Stimulated activated CD4-positive, alpha-beta T cell treated with anti-CD3 and anti-CD28 coated beads, TNF-alpha, amount 100 ng/mL, for 4 hours (primary cell): Measurements from ENCODE around the gene GHRHR.

Experiments
- DNase-seq, 3 experiments: peaks; one replicate each; pipeline ENCODE4 v3.0.0-alpha.2; 2020; ENCODE audit warnings: low read depth in 3 of 3

The GHRHR gene

DNA sequence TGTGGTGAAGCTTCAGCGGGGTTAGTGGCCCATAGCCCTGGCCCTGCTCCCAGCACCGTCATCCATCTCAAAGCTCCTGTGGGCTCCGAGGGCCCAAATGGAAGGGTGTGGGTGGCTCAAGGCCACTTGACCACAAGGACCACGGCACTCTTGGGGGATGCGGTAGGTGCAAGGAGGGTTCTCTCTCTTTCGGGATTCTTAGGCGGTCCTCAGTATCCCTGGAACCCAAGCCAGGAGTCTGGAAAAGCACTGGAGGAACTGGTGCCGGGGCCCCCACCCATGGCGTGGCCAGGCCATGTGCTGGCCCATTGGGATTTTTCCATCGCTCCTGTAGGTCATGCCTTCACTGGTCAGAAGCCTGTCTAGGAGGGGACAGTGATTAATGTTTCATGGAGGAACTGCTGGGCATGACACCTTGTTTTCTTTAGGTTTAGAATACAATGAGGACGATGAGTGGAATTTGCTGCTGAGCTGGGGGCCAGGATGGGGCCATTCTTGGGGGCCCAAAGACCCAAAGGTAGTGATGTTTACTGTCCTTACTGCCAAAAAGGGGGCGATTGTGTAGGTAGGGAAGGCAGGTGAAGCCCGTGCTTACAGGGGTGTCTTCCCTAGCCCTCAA, 35.4 kb upstream of the GHRHR start:
- no peak for DNase-seq

DNA sequence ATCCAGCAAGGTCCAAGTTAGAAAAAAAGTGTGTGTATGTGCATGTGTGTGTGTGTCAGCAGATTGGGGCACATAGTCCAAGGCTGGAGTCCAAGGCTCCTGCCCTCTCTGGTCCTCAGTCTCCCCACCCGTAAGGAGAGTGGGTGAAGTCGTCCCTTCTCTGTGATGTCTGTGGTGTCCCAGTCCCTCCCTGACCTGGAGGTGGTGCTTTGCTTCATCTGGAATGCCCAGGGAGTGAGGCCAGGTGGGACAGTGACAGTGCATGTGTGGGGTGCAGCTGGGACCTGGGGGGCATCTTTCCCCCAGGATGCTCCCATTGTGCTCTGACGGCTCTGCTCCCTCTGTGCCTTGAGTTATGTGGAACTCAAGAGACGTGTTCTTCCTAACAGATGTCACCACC, 34.1 kb upstream of the GHRHR start:
- DNase-seq: no peak

DNA sequence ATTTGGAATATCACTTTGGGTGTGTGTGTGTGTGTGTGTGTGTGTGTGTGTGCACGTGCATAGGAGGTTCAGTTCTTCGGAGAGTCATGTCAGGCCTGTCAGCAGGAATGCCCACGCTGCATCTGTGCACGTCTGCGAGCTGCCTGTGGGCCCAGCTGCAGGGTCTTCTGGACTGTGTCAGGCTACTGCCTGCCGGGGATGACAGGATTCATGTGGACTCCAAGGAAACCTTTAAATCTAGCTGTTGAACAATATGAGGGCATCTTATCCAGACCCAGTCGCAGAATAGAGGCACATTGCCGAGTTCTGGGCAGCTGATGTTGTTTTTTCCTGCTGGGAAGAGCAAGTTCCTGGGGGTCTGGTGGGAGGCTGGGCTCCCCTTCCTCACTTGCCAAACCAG, 33.1 kb upstream of the GHRHR start:
- no peak for DNase-seq

DNA sequence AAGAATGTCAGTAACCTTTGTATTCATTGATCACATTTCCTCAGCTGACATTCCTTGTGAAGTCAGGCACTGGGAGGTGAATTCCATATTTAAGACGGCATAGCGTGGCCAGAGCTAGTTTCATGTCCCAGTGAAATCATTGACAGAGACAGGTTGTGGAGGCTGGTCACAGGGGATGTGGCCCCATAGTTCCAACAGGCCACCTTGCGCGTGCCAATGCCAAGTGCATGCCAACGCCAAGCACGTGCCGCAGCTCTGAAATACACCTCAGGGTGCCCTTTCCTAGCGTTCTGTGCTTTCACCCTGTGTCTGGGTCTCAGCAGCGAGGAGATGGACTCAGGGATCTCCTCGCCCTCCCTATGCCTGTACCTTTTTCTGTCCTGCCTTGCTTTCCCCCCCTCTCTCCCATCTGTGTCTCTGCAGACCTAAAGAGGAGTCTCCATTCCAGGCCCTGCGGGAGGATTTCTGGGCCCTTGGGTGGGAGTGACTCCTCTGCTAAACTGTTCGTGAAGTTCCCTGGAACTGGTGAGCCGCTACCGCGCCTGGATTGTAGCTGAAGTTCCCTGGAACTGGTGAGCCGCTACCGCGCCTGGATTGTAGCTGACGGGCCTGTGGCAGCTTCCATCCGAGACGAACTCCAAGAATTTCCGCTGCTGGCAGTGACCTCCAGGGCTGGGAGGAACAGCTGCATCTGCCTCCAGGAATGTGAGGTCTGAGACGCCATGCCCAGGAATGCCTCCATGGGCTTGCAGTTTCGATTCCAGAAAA, 32.4 kb upstream of the GHRHR start:
- DNase-seq: no peak

DNA sequence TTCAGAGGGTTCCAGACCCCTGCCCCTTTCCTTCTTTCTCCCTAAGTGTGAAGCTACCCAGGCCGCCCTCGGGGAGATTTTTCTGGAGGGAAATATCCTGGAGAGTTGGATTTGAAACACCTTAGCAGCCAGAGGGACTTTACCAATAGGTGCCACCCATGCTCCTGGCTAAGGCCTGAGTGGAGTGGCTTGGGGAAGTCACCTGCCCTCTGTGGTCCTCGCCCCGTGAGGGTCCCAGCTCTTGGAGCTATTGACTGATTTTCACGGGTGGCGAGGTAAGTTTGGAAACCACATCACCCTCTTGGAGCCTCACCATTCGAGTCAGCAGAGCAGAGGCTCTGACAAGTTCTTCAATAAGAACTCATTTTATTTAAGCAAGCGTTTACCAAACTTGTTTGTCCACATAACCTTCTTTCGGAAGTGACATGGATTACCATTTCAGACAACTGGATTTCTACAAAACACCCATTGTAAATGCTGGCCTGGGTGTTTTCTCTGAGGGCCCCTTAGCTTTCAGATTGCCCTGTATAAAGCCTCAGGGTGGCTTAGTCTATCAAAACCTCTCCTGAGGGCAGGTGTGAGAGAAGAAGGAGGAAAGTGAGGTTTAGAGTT, 31.7 kb upstream of the GHRHR start:
- DNase-seq: no peak

DNA sequence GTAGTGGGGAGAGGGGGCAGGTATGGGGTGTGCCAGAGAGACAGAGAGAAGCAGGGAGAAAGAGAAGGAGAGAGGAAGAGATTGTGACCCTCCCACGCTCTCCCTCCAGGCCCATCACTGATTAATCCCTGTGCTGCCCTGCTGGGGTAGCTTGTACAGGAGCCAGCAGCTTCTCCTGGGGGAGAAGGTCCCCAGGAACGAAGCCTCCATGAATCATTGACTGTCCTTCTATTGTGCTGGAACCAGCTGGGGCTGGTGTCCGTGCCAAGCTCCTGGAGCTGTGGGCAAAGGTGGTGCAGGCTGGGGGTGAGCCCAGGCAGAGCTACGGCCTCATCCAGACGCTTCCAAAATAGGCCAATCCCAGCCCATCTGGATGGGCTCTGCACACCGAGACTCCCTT, 31.2 kb upstream of the GHRHR start:
- DNase-seq: no peak

DNA sequence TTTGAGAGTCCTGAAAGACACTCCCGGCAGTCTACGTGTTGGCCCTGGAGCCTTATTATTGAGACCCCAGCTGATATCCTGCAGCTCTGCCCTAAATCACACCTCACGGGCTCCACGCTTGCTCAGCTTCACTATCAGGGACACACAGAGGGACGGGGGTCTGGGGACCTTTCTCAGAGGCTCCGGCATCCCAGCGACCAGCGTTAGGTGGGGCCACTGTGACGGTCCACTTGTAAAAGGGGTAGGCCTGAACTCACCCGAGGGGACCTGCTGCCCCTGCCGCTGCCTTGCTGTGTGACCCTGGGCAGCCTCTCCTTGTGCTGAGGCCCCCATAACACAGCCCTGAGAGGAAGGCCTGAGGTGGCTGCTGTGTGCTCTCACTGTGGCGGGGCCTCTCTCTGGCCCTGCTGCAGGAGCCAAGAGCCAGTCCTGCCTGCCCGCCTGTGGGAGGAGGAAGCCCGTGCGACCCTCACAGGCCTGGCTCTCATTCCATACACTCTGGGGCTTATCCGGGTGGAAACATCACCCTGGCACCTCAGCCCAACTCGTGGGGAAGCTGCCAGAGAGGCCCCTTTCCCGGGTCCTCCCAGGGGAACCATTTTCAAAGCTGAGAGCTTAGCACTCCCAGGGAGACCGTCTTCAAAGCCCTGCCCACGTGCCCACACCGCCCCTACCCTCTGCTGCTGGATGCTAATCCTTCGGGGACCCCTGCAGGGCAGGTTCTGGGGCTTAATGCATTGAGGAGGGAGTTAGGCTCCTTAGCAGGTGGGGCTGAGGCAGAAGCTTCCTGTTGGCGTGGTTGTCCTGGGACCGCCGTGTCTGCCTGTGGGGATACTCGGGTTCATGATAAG, 30.4 kb upstream of the GHRHR start:
- no peak for DNase-seq

DNA sequence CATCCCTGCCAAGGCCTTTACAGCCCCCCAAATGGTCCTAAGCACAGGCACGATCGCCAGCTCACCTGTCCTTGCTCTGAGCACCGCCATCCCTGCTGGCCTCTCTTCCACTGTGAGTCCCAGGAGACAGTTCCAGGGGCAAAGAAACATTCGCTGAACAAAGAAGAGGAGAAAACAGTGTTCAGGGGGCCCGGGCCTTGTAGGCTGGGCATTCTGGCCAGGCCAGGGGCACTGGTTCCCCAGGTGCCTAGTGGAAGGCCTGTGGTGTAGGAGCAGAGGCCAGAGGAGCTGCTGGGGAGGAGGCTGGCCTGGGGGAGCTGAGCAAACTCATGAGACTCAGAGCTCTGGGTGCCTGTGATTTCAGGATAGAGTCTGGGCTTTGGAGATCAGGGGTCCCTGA, 29.5 kb upstream of the GHRHR start:
- no peak for DNase-seq

DNA sequence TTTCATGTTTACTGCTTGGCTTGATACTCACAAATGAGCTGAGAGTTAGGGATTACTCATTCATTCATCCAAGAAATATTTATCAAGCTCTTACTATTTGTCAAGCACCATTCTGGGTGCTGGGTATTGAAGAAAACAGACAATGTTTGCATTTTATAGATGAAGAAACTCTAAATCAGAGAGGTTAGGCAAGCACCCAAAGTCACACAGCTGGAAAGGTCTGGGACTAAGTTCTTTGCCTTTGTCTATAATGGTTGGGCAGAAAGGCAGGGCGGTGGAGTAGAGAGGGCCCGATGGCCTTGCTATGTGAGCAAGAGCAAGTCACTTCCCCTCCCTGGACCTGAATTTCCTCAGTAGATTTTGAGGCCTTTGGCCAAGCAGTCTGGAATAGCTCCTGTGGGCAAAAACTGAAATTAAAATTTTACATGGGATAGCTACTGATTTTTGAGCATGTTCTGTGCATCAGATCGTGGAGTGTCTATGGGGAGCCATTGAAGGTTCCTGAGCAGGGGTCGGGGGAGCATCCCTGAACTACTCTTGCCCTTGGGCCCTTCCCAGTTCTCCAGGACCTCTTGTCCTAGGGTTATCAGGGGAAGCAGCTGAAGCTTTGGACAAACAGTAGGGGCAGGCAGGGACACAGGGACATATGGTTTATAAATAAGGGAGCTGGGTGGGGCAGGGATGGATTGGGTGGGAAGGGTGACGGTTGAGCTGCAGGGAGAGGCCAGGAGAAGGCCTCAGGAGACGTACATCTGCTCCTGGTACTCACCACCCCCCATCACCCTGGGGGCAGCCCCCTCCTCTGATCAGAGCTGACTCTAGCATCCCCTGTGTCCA, 28.8 kb upstream of the GHRHR start:
- no peak for DNase-seq

DNA sequence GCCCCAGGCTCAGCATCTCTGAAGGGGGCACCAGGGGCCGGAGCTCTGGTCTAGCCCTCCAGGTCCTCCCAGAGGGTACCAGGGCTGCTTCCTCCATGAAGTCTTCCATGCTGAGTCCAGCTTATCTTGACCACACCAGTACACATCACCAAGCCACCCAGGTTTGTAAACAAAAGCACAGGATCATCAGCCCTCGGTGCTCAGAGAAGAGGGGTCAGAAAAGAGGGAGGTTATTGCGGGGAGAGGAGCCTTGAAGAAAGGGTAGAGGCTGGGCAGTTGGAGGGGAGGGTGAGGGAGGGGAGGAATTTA, 28.2 kb upstream of the GHRHR start:
- no peak for DNase-seq

DNA sequence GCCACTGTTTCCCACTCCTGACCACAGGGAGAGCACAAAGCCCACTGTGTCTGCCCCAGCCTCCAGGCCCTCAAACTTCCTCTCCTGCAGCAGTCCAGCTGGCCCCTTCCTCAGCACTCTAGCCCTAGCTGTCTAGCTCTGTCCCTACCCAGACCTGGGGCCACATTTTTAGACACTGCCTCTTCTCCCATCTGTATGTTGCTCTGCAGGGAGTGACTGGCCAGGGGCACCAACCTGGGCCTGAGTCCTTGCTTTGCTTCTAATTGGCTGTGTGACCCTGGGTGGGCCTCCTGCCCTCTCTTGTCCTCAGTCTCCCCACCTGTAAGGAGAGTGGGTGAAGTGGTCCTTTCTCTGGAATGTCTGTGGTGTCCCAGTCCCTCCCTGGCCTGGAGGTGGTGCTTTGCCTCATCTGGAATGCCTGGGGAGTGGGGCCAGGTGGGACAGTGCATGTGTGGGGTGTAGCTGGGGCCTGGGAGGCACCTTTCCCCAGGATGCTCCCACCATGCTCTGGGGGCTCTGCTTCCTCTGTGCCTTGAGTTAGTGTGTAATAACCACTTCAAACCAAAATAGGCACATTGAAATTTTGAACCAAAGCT, 27.0 kb upstream of the GHRHR start:
- DNase-seq: no peak

DNA sequence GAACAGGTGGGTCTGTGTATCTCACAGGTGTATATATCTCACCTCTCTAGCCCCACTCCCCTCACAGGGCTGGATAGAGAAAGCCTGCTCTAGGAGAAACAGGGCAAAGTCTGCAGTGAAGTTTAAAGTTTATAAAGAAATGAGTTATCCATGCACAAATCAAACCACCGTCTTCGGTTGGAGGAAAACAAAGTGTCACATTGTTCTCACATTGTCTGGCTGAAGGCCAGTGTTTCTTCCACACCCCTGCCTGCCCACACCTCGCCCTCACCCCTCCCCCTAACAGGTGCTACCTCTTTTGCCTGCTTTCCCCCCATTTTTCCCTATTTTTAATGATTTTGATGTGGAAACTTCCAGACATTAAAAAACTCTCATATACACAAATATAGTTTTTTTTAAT, 26.3 kb upstream of the GHRHR start:
- no peak for DNase-seq

DNA sequence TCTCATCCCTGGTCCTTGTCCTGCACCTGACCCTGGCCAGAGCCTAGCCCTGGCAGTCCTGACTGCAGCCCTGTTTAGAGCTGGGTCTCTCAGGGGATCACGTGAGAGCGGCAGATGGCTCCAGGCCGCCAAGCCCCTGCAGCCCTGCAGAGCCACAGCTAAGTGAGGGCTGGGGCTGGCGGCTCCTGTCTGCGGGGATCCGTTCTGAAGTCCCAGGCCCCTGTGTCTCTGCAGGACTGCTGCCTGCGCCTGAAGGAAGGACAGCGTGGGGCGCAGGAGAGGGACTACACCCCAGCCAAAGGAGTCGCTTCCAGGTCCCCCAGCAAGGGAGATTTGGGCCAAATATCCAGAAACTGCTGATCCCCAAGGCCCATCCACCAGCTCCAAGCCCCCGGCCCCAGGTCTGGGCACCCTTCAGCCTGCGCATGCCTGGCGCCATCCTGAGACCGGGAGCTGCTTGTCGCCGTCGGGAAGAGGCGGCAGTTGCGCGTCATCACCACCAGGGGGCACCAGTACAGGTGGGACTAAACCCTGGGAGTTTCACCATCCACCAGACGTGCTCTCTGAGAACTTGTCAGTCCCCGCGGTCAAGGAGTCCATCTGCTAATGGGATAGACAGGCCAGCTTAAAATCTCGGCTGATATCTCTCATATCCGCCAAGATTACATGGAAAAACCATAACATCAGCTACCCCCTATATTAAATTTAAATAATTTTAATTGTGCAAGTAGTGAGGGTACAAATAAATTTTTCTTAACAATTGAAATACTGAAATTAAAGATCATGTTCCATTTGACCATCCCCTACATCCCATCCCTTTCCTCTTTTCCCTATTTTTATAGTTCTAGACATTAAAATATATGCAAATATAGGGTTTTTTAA, 25.1 kb upstream of the GHRHR start:
- DNase-seq: peak; percentile 24 to 44 (median 36)

DNA sequence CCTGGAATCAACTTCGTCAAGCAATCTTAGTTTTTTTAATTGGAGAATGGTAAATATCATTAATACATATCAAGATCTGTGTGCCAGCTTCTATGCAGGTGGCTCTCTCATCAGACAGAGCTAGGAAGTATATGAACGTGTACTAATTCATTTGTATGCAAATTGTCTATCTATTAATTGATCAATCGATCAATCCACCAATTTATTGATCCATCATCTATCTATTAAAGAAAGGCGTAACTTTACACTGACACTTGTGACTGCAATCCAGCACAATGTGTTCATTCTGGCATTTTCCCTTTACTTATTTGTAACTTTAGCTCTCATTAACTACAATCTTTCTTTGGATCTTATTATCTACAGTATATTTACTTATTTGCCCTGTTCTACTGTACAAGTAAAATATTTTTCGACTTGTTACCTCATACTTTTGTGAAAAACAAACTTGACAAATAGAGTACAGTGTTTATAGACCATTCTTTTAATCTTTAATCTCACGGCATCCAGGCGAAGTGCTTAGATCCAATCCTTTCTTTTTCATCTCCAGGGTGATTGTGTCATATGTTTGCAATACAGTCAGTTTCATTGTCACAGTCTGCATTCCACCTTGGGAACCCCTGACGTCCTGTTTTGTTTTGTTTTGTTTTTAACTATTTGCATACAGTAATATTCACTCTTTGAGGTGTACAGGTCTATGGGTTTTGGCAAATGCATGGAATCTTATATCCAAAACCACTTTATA, 22.0 kb upstream of the GHRHR start:
- no peak for DNase-seq

DNA sequence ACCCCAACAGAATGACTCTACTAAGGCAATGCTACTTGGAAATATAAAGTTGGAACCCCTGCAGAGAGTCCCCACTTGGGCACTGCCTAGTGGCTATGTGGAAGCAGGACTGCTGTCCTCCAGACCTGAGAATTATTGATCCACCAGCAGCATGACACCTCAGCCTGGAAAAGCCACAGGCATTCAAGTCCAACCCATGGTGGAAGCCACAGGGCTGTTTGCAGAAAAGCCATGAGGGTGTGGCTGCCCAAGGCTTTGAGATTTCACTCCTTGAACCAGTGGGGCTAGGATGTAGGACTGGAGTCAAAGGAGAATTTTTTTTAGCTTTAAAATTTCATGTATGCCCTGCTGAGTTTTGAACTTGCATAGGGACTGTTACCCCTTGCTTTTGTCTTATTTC, 13.6 kb upstream of the GHRHR start:
- no peak for DNase-seq

DNA sequence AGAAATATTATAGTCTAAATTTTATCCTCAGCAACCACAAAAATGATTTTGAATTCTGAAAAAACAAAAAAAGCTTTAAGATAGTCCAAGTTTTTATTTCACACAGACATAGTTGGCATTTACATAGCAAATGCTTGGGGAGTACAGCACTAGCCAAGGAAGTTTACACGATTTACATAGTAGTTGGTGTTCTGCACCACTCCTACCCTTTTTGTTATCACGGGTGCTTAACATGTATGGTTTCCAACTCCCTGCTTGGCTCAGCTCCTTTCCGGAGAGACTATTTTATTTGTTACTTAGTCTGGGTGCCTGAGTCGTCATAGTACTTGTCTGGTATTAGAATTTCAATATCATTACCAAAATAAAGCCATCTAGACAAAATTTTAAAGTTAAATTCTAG, 8.8 kb upstream of the GHRHR start:
- no peak for DNase-seq

DNA sequence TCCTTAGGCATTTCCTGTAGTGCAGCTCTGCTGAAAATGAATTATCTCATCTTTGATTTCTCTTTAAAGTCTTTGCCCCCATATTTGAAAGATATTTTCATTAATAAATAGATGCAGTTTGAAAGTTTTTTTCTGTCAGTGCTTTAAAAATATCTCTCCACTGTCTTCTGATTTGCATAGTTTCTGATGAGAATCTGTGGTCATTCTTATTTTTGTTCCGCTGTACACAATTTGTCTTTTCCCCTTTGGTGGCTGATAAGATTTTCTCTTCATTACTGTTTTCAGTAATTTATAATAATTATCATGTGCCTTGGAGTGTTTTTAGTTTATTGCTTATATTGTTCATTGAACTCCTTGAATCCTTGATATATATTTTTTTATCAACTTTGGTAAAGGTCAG, 7.0 kb upstream of the GHRHR start:
- no peak for DNase-seq

DNA sequence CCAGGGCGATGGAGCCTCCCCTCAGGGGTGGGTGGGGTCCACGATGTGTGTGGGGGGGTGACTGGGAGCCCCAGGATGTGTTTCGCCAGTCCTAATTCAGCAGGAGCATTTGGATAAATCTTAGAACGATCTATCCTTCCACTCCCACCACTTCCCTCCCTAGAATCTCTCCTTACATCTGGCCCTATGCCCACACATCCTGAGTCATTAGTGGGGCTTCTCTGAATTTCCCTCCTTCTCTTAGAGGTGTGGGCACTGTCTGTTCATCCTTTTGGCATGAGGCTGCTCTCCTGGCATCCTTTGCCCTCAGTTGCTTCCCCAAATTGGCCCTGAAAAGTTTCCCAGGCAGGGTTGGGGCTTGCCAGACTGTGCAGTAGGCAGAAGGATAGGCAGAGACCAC, 1.6 kb downstream of the GHRHR start:
- DNase-seq: no peak

DNA sequence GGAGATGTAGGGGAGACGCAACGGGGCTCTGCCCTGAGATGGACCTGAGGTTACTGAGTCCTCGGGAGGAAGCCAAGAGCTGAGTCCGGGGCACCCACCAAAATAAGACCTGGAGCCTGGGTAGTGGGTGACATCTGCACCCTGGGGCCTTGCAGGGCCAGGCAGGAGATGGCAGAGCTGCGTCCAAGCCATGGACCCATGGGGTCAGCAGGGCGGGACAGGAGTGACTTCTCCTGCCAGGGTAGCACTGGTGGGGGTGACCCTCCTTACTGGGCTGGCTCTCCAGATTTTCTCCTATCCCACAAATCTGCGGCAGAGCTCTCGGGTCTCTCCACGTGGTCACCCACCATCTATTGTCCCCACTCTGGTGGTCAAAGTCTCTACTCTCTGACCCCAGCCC, 2.1 kb downstream of the GHRHR start:
- DNase-seq: no peak

DNA sequence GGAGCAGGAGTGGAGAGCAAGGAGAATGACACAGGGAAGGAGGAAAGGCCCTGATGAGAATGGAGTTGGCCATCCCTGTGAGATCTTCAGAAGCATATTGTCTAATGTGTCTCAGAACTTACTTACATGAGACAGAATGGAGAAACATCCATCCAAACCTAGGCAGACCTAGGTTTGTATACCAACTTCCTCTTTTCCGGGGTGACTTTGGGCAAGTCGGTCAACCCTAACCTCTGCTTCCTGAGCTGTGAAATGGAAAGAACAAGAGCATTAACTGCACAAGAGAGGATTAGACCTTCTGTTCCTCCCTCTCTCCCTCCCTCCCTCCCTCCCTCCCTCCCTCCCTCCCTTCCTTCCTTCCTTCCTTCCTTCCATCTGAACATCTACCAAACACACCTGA, 4.5 kb downstream of the GHRHR start:
- DNase-seq: no peak
